Testis (tissue), 2 donors: ENCODE results near the gene SPDYE4.

Source experiments
- CTCF ChIP-seq, 3 experiments: fragments of 450-650 bp in 2 of 3; fragments of 200-600 bp in 1 of 3; sonication (generic) in 1 of 3; IDR thresholded peaks; one replicate each; pipeline ENCODE4 v1.5.1; 2016 to 2019; ENCODE audit warnings: antibody characterized with exemption in 3 of 3, mild to moderate bottlenecking in 2 of 3, moderate library complexity in 1 of 3
- POLR2A ChIP-seq: fragments of 450-650 bp; IDR thresholded peaks from one replicate; pipeline ENCODE4 v1.6.1; 2017; ENCODE audit warnings: antibody characterized with exemption, mild to moderate bottlenecking, moderate library complexity

- TF ChIP-seq CTCF (IDR thresholded peaks at IDR 0.05) (no peak), POLR2A (no peak)
These were observed 48.7 kb upstream of the SPDYE4 start for GRCh38 chr17:8806926-8807550.
